ENCODE data around the gene SLC6A18.
"Not testable (repeated sequence)": the region's sequence is repeated elsewhere in the genome, so short reads cannot be mapped to it uniquely, and the experiment has no call there.

Gene SLC6A18

GRCh38 chr5:1216918-1217295, 8.3 kb upstream of the SLC6A18 start:
- no peak for DNase-seq

DNA sequence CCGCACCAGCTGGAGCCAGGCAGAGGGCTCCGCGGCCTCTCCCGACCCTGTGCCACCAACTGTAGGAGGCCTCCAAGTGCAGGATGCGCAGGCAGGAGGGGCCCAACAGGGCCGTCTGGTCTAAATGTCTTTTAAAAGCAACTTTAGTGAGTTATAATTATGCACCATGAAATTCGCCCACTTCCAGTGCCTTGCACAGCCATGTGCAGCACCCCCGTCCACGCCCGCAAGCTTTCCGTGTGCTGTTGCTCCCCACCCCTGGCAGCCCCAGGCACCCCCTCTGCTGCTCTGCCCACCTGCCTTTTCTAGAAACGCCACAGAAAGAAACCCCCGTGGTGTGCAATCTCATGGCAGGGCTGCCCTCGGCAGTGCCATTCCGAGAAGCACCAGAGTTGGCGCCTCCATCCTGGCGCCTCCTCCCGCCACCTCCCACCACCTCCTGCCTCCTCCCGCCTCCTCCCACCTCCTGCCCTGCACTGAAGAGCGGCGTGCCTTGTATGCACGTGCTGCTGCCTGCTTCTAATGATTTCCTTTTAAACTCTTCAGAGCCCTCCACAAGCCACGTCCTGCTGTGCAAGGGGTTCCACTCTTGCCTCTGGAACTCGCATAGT, 7.5 kb upstream of the SLC6A18 start:
- DNase-seq: no peak

DNA sequence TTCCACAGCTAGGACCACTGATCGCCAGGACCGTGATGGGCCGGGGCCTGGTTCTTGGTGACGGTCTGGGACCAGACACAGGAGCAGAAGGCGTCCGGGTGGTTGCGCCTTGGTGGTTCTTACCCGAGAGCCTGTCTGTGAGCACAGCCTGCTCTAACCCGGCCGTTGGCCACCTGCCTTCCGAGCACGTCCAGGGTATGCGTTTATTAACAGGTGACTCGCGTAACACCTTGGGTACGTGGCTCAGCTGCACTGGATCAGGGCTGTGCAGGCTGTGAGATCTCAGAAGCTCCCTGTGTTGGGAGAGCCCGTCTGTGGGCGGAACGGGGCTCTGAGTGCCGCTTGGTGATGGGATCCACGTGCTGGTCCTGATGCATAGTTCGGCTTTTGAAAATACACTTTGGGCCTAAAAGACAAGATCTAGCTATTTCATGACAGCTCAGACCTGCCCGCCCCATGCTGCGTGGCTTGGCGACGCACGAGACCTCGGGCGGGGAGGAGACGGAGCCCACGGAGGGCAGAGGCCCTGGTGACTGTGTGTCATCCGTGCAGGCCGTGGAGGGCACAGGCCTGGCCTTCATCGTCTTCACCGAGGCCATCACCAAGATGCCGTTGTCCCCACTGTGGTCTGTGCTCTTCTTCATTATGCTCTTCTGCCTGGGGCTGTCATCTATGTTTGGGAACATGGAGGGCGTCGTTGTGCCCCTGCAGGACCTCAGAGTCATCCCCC, 6.7 kb upstream of the SLC6A18 start:
- DNase-seq: no peak

DNA sequence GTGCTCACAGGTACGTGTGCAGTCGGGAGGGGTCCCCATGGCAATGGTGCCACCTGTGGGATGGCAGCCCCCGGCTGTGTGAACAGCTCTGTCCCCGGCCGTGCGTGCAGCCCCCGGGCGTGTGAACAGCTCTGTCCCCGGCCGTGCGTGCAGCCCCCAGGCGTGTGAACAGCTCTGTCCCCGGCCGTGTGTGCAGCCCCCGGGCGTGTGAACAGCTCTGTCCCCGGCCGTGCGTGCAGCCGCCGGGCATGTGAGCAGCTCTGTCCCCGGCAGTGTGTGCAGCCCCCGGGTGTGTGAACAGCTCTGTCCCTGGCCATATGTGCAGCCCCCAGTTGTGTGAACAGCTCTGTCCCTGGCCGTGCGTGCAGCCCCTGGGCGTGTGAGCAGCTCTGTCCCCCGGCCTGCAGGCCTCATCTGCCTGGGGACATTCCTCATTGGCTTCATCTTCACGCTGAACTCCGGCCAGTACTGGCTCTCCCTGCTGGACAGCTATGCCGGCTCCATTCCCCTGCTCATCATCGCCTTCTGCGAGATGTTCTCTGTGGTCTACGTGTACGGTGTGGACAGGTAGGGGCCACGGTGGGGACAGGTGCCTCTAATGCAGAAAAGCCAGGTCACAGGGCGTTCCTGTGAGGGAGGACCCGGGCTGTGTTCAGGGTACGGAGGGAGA, 5.9 kb upstream of the SLC6A18 start:
- DNase-seq: no peak

DNA sequence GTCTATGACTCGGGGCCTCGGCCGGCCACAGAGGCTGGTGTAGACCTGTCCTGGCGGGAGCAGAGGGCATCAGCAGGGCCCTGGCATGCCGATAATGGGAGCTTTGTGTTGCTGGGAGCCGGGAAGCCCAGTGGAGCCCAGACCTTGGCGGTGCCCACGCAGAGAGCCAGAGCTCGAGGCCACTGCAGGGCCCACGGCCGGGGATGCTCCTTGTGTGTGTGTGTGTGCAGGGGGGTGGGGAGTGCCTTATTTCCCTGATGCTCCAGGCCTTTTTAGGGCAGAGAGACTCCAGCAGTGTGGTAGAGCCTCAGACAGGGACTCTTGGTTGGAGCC, 5.4 kb upstream of the SLC6A18 start:
- no peak for DNase-seq

- no peak for DNase-seq
Observed at GRCh38 chr5:1220351-1220750, 4.8 kb upstream of the SLC6A18 start.

GRCh38 chr5:1220831-1221230, 4.3 kb upstream of the SLC6A18 start:
- DNase-seq: no peak

DNA sequence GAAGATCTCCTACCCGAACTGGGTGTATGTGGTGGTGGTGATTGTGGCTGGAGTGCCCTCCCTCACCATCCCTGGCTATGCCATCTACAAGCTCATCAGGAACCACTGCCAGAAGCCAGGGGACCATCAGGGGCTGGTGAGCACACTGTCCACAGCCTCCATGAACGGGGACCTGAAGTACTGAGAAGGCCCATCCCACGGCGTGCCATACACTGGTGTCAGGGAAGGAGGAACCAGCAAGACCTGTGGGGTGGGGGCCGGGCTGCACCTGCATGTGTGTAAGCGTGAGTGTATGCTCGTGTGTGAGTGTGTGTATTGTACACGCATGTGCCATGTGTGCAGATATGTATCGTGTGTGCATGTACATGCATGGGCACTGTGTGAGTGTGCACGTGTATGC, 3.5 kb upstream of the SLC6A18 start:
- DNase-seq: no peak

- DNase-seq: no peak
Observed at GRCh38 chr5:1222147-1222546, 3.0 kb upstream of the SLC6A18 start.

DNA sequence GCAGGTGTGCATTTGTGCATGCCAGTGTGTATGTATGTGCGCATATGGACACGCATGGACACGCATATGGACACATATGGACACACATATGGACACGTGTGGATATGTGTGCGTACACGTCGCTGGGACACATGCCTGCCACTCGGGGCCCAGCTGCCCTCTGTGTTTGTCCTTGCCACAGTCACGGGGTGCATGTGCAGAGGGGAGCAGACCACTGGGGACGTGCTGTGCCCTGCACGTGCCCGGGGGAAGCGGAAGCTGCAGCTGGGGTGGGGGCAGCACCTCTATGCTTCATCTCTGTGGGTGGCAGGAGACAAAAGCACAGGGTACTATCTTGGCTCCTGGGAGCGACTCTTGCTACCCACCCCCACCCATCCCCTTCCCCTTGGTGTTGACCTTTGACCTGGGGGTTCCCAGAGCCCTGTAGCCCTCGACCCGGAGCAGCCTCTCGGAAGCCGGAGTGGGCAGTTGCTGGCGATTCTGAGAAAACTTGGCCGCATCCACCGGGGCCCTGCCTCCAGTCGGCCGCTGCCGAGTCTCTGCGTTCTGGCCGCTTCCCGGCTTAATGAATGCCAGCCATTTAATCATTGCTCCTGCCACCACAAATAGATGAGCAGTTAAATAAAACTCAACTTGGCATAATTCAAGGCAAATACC, 2.4 kb upstream of the SLC6A18 start:
- DNase-seq: no peak

DNA sequence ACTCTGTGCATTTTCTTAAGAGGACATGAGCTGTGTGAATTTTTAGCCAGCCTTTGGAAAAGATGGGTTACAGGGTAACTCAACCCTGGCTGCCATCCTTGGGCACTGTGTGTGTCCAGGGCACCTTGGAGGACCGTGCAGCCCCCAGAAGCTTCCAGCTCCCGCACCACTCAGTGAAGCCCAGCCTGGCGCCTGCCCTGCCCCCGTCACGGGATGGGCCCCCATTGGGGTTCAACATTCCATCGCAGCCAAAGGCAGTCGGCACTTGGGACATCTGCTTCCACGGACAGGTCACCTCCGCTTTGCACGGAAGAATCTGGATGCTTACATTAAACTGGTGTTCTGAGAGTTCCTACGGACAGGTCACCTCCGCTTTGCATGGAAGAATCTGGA, 1.9 kb upstream of the SLC6A18 start:
- DNase-seq: no peak

- DNase-seq: no peak
Observed at GRCh38 chr5:1224631-1225030, 550 bp upstream of the SLC6A18 start.

GRCh38 chr5:1226231-1226630, 1.1 kb downstream of the SLC6A18 start:
- no peak for DNase-seq

- no peak for DNase-seq
Observed at GRCh38 chr5:1226839-1227581, 1.8 kb downstream of the SLC6A18 start.

GRCh38 chr5:1227667-1228066, 2.5 kb downstream of the SLC6A18 start:
- no peak for DNase-seq

- no peak for DNase-seq
Observed at GRCh38 chr5:1228120-1228519, 2.9 kb downstream of the SLC6A18 start.

- not testable (repeated sequence) for DNase-seq
Observed at GRCh38 chr5:1229023-1229422, 3.8 kb downstream of the SLC6A18 start.

DNA sequence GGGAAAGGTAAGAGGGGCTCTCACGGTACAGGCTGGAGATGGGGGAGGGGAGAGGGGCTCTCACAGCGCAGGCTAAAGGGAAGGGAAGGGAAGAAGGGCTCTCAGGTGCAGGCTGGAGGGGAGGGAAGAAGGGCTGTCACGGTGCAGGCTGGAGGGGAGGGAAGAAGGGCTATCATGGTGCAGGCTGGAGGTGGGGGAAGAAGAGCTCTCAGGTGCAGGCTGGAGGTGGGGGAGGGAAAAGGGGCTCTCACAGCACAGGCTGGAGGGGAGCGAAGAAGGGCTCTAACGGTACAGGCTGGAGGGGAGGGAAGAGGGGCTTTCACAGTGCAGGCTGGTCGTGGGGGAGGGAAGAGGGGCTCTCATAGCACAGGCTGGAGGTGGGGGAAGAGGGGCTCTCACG, 4.6 kb downstream of the SLC6A18 start:
- DNase-seq: no peak

DNA sequence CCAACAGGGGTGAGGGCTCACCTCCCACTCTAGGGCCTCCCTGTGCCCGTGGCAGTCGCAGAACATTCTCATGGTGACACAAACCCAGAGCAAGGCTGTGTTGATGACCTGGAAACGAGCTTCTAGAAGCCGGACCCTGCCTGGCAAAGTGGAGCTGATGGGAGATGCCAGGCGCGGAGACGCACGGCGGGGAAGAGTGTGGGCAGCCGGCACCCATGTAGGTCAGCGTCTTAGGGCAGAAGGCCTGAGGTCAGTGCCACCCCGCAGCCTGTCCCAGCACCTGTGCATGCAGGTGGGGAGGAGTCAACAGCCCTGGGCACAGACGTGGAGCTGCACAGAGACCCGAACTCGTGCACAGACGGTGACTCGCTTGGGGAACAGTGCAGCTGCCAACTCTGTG, 5.4 kb downstream of the SLC6A18 start:
- no peak for DNase-seq

- no peak for DNase-seq
Observed at GRCh38 chr5:1231354-1231905, 6.2 kb downstream of the SLC6A18 start.

GRCh38 chr5:1232780-1233179, 7.6 kb downstream of the SLC6A18 start:
- no peak for DNase-seq

GRCh38 chr5:1235379-1235778, 10.2 kb downstream of the SLC6A18 start:
- DNase-seq: no peak

DNA sequence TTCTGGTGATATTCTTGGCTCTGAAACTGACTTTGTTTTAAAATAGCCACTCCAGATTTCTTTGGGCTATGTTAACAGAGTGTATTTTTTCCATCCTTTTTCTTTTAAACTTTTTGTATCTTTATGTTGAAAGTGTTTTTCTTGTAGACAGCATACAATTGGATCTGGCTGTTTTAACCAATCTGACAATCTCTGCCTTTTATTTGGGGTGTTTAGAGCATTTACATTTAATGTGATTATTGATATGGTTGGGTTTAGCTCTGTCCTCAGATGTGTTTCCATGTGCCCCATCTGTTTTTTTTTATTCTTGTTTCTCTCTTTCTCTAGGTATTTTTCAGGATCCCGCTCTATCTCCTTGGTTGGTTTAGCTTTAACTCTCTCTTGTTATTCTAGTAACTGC, 10.7 kb downstream of the SLC6A18 start:
- DNase-seq: no peak
